ENCODE data around the gene ZFR. TPM values are rescaled to one million over a fixed set of nuclear protein-coding genes. Genes with fewer than 3 reads are reported as not detected.

The ZFR gene
- total RNA-seq = 60.3 TPM
- long read RNA-seq, full-length matches to known transcripts = 182 of 239 reads
- long read RNA-seq, partial matches to known transcripts = 30 of 239 reads
- long read RNA-seq, other reads (novel, unspliced or antisense) = 27 of 239 reads

- Histone ChIP-seq H3K27ac (replicated peaks) (peak within 1 kb of the TSS; percentile 95), H3K27me3 (ENCODE audit: low read depth) (no peaks in the 10 kb centered on the region), H3K4me1 (peaks cover 42% of the 10 kb centered on the region), H3K9me3 (replicated peaks) (no peaks in the 10 kb centered on the region), H3K4me3 (peak within 1 kb of the TSS; percentile 96), H3K36me3 (no peaks in the 10 kb centered on the region)
- TF ChIP-seq, protein P1, sequence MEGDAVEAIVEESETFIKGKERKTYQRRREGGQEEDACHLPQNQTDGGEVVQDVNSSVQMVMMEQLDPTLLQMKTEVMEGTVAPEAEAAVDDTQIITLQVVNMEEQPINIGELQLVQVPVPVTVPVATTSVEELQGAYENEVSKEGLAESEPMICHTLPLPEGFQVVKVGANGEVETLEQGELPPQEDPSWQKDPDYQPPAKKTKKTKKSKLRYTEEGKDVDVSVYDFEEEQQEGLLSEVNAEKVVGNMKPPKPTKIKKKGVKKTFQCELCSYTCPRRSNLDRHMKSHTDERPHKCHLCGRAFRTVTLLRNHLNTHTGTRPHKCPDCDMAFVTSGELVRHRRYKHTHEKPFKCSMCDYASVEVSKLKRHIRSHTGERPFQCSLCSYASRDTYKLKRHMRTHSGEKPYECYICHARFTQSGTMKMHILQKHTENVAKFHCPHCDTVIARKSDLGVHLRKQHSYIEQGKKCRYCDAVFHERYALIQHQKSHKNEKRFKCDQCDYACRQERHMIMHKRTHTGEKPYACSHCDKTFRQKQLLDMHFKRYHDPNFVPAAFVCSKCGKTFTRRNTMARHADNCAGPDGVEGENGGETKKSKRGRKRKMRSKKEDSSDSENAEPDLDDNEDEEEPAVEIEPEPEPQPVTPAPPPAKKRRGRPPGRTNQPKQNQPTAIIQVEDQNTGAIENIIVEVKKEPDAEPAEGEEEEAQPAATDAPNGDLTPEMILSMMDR (IDR thresholded peaks at IDR 0.05; ENCODE audit: borderline replicate concordance) = no peak
- intact Hi-C loops (cut with micrococcal nuclease) = no loop called here
- peak; percentile 92 for DNase-seq
Measured at GRCh38 chr5:32444431-32445286, at the start of gene ZFR. TSS of gene ZFR (minus strand) at chr5:32444740. CDS start at chr5:32444658, 82 bp downstream.

GRCh38 chr5:32490972-32491557, 46.5 kb upstream of the ZFR start:
- H3K27ac ChIP-seq (replicated peaks) = no peak overlapping the region
- intact Hi-C loops (cut with micrococcal nuclease) = no loop called here
- H3K4me3 ChIP-seq = no peak overlapping the region
- no peaks in the 10 kb centered on the region for H3K27me3 ChIP-seq (ENCODE audit: low read depth)
- TF ChIP-seq, protein P1 (IDR thresholded peaks at IDR 0.05; ENCODE audit: borderline replicate concordance) = no peak
- no peaks in the 10 kb centered on the region for H3K36me3 ChIP-seq
- no peaks in the 10 kb centered on the region for H3K9me3 ChIP-seq (replicated peaks)
- DNase-seq = no peak
- H3K4me1 ChIP-seq = peaks cover 9% of the 10 kb centered on the region

DNA sequence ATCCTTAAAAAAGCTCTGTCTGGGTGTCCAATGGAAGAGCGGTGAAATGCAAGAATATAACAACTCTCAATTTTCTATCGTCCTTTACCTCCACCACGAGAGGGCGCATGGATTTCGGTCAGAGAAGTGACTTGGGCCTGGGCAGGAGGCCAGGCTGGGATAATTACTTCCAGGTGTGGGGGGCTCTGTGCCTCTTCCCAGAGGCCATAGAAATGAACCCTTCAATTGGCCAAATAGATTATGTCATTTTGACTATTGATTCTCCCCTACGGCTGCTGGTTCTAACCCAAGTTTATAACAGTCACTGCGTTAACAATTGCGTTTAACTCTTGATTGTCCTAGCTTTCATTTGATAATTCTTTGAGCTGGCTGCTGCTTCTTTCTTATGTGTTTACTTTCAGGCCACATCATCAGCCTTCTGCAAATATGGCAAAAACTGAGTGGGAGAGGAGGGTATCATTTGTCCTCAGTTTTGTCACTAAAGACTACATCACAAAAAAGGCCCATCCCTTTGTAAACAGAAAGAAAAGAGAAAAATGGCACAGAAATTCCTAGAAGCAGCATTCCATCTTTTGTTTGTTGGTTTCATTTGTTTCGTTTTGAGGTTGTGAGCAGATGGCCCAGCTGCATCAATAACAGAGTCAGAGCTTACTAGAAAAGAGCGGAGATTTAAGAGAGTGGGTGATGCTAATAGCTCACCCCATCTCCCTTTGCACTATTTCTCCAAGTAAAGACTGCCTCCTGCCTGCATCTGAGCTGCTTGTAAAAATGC, 45.4 kb upstream of the ZFR start:
- H3K27me3 ChIP-seq (ENCODE audit: low read depth) = no peaks in the 10 kb centered on the region
- H3K36me3 ChIP-seq = no peaks in the 10 kb centered on the region
- H3K27ac ChIP-seq (replicated peaks) = peak overlapping the region; percentile 17
- DNase-seq = peak; percentile 82
- no peak overlapping the region for H3K4me3 ChIP-seq
- intact Hi-C loops (cut with micrococcal nuclease) = loop anchor here (2.0 to 5.0 kb wide), 2 partner anchors 102 to 123 kb away; no protein-coding TSS in a partner anchor
- no peaks in the 10 kb centered on the region for H3K9me3 ChIP-seq (replicated peaks)
- TF ChIP-seq, protein P1 (IDR thresholded peaks at IDR 0.05; ENCODE audit: borderline replicate concordance) = peak; percentile 85
- peaks cover 9% of the 10 kb centered on the region for H3K4me1 ChIP-seq

DNA sequence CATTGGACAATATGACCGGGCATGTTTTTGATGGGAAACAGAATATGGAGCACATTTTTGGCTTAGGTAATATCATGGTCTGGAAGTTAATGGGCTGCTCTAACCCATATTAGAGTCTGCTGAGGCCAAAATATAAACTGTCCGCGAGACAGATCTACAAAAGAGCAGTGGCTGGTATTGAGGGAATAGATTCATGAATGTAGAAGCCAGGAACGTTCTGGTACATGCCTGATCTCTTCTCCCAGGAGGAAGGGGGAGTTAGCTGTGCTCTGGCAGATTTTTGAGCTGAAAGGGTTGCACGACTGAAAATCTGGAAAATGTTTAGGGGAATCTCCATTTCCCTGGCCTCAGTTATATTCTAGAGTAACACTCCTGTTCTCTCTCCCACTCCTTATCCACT, 42.9 kb upstream of the ZFR start:
- Histone ChIP-seq H3K36me3 (no peaks in the 10 kb centered on the region), H3K27me3 (ENCODE audit: low read depth) (no peaks in the 10 kb centered on the region), H3K9me3 (replicated peaks) (no peaks in the 10 kb centered on the region), H3K27ac (replicated peaks) (peak overlapping the region; percentile 58), H3K4me3 (no peak overlapping the region), H3K4me1 (peaks cover 9% of the 10 kb centered on the region)
- TF ChIP-seq, protein P1 (IDR thresholded peaks at IDR 0.05; ENCODE audit: borderline replicate concordance) = no peak
- no peak for DNase-seq
- intact Hi-C loops (cut with micrococcal nuclease) = loop anchor here (5.0 kb wide), 1 partner anchor 105 kb away; no protein-coding TSS in a partner anchor

GRCh38 chr5:32487008-32487407, 42.5 kb upstream of the ZFR start:
- Histone ChIP-seq H3K36me3 (no peaks in the 10 kb centered on the region), H3K4me3 (no peak overlapping the region), H3K27me3 (ENCODE audit: low read depth) (no peaks in the 10 kb centered on the region), H3K27ac (replicated peaks) (peak overlapping the region; percentile 58), H3K4me1 (peaks cover 9% of the 10 kb centered on the region), H3K9me3 (replicated peaks) (no peaks in the 10 kb centered on the region)
- DNase-seq = no peak
- TF ChIP-seq, protein P1 (IDR thresholded peaks at IDR 0.05; ENCODE audit: borderline replicate concordance) = no peak
- intact Hi-C loops (cut with micrococcal nuclease) = loop anchor here (5.0 kb wide), 1 partner anchor 105 kb away; no protein-coding TSS in a partner anchor

Data from left ventricle myocardium inferior (tissue), 1 donor.